Gastrocnemius medialis (tissue), 4 donors: ENCODE results near the gene CTBP2. TPM values are rescaled to one million over a fixed set of nuclear protein-coding genes. Genes with fewer than 3 reads are reported as not detected.
A peak's percentile ranks its signal among the peaks of the same experiment; 100 is the strongest.

Experiments
- ATAC-seq, 2 donors: fragments of 150-250 bp; one replicate each; pipeline ENCODE4 v1.9.1; 2016
- DNase-seq, 2 donors: peaks; one replicate each; pipeline ENCODE4 v3.0.0-alpha.2; 2019
- H3K27ac ChIP-seq, 4 donors: fragments of 200-600 bp; sonication (generic); 1 replicate in 1 of 4; 2 replicates in 3 of 4; pipeline ENCODE4 v1.5.1; 2016 to 2018; ENCODE audit warnings: mild to moderate bottlenecking in 2 of 4, moderate library complexity in 1 of 4
- H3K27me3 ChIP-seq, 3 donors: fragments of 200-600 bp; sonication (generic) in 2 of 3; 1 replicate in 1 of 3; 2 replicates in 2 of 3; pipeline versions ENCODE4 v1.5.1 to v1.6.0; 2016 to 2019; ENCODE audit warnings: mild to moderate bottlenecking in 1 of 3, moderate library complexity in 1 of 3
- H3K36me3 ChIP-seq, 2 donors: fragments of 200-600 bp; sonication (generic) in 1 of 2; one replicate each; pipeline ENCODE4 v1.5.1; 2017 to 2018
- H3K4me1 ChIP-seq, 2 donors: fragments of 200-600 bp; sonication (generic) in 1 of 2; one replicate each; pipeline ENCODE4 v1.5.1; 2016 to 2017; ENCODE audit warnings: mild to moderate bottlenecking in 2 of 2
- H3K4me3 ChIP-seq, 4 donors: fragments of 200-600 bp; sonication (generic) in 3 of 4; 1 replicate in 1 of 4; 2 replicates in 3 of 4; pipeline ENCODE4 v1.5.1; 2016 to 2019; ENCODE audit warnings: mild to moderate bottlenecking in 2 of 4
- H3K9me3 ChIP-seq, 3 donors: fragments of 200-600 bp; sonication (generic) in 2 of 3; 1 replicate in 1 of 3; 2 replicates in 2 of 3; pipeline ENCODE4 v1.5.1; 2016 to 2019
- CTCF ChIP-seq, 5 experiments: fragments of 450-650 bp in 3 of 5; fragments of 200-600 bp in 2 of 5; sonication (generic) in 2 of 5; IDR thresholded peaks in 4 of 5; conservative IDR thresholded peaks in 1 of 5; 1 replicate in 4 of 5; 2 replicates in 1 of 5; pipeline ENCODE4 v1.5.1; 2016 to 2019; ENCODE audit warnings: antibody characterized with exemption in 5 of 5, mild to moderate bottlenecking in 3 of 5, moderate library complexity in 3 of 5
- POLR2A ChIP-seq, 2 donors: fragments of 450-650 bp; IDR thresholded peaks; one replicate each; pipeline ENCODE4 v1.6.1; 2017; ENCODE audit warnings: antibody characterized with exemption in 2 of 2, mild to moderate bottlenecking in 2 of 2, moderate library complexity in 2 of 2
- in situ Hi-C, 4 donors: fragments of 200-750 bp; cut with MboI; loops; one replicate each; pipeline versions ENCODE4 v1.15.0 to v1.8.0; 2017; ENCODE audit warnings: low sequenced_read_pairs in 4 of 4
- intact Hi-C: fragments of 100-400 bp; cut with DNase I; formaldehyde crosslinking; loops from one replicate; pipeline ENCODE4 v1.15.1; 2023; ENCODE audit warnings: low total_unique reads
- total RNA-seq, 4 donors: library from RNA; depleted of rRNA; stranded (reverse); fragments of >200 nt; gene quantifications; one replicate each; pipeline versions ENCODE4 v1.1.0 to v1.2.3, GENCODE V29; 2016

Gene CTBP2
- total RNA-seq, 4 donors from 2014 or later = 13.9 to 36.7 (median 21.1) TPM

GRCh38 chr10:125057158-125058001, 103.0 kb downstream of the CTBP2 start:
- Histone ChIP-seq H3K9me3 (no peaks in the 10 kb centered on the region), H3K27ac (peak overlapping the region; percentile 91 to 93 (median 91)), H3K4me1 (peaks cover 79 to 98% of the 10 kb centered on the region in 2 donors), H3K4me3 (peak overlapping the region in 2 of 4 donors; percentile 8 to 21), H3K27me3 (no peaks in the 10 kb centered on the region), H3K36me3 (no peaks in the 10 kb centered on the region)
- TF ChIP-seq POLR2A (IDR thresholded peaks at IDR 0.05) = no peak
- TF ChIP-seq CTCF (IDR thresholded peaks at IDR 0.05 in 4 of 5, conservative IDR thresholded peaks at IDR 0.05 in 1 of 5) = no peak
- DNase-seq (peak; percentile 51 to 58), ATAC-seq (peak; percentile 37 to 44)
- intact Hi-C loops = no loop called here
- in situ Hi-C loops = loop anchor here in 3 of 4 donors (10.0 to 25.0 kb wide), 3 partner anchors 63 to 280 kb away; no protein-coding TSS in a partner anchor

GRCh38 chr10:125056161-125057132, 103.9 kb downstream of the CTBP2 start:
- H3K27ac ChIP-seq = peak overlapping the region; percentile 91 to 93 (median 91)
- TF ChIP-seq POLR2A (IDR thresholded peaks at IDR 0.05) (no peak), CTCF (IDR thresholded peaks at IDR 0.05 in 4 of 5, conservative IDR thresholded peaks at IDR 0.05 in 1 of 5) (no peak)
- peaks cover 77 to 98% of the 10 kb centered on the region in 2 donors for H3K4me1 ChIP-seq
- no peaks in the 10 kb centered on the region for H3K36me3 ChIP-seq
- H3K4me3 ChIP-seq = peak overlapping the region in 2 of 4 donors; percentile 8 to 21
- in situ Hi-C loops (loop anchor here in 3 of 4 donors (10.0 to 25.0 kb wide), 3 partner anchors 62 to 281 kb away; no protein-coding TSS in a partner anchor), intact Hi-C loops (no loop called here)
- no peak for DNase-seq
- H3K27me3 ChIP-seq = no peaks in the 10 kb centered on the region
- no peaks in the 10 kb centered on the region for H3K9me3 ChIP-seq
- ATAC-seq = no peak

- Histone ChIP-seq H3K4me1 (peaks cover 73 to 95% of the 10 kb centered on the region in 2 donors), H3K27ac (peak overlapping the region; percentile 91 to 93 (median 91)), H3K4me3 (no peak overlapping the region), H3K9me3 (no peaks in the 10 kb centered on the region), H3K27me3 (no peaks in the 10 kb centered on the region), H3K36me3 (no peaks in the 10 kb centered on the region)
- TF ChIP-seq CTCF (IDR thresholded peaks at IDR 0.05 in 4 of 5, conservative IDR thresholded peaks at IDR 0.05 in 1 of 5) = no peak
- no peak for TF ChIP-seq POLR2A (IDR thresholded peaks at IDR 0.05)
- intact Hi-C loops (no loop called here), in situ Hi-C loops (loop anchor here in 3 of 4 donors (10.0 to 25.0 kb wide), 3 partner anchors 61 to 282 kb away; no protein-coding TSS in a partner anchor)
- DNase-seq = no peak
- ATAC-seq = no peak
Observed at GRCh38 chr10:125055446-125055845, 104.9 kb downstream of the CTBP2 start.

- Histone ChIP-seq H3K27ac (peak overlapping the region; percentile 91 to 93 (median 91)), H3K4me1 (peaks cover 69 to 93% of the 10 kb centered on the region in 2 donors), H3K4me3 (no peak overlapping the region), H3K27me3 (no peaks in the 10 kb centered on the region), H3K36me3 (no peaks in the 10 kb centered on the region), H3K9me3 (no peaks in the 10 kb centered on the region)
- DNase-seq = no peak
- intact Hi-C loops = no loop called here
- ATAC-seq = no peak
- in situ Hi-C loops = loop anchor here in 3 of 4 donors (10.0 to 25.0 kb wide), 3 partner anchors 60 to 283 kb away; no protein-coding TSS in a partner anchor
- TF ChIP-seq POLR2A (IDR thresholded peaks at IDR 0.05) (no peak), CTCF (IDR thresholded peaks at IDR 0.05 in 4 of 5, conservative IDR thresholded peaks at IDR 0.05 in 1 of 5) (no peak)
Observed at GRCh38 chr10:125054669-125055268, 105.6 kb downstream of the CTBP2 start.
